HepG2 (cell line): ENCODE measurements around the gene ZNF554. TPM values are rescaled to one million over a fixed set of nuclear protein-coding genes. Genes with fewer than 3 reads are reported as not detected.

ENCODE experiments used
- ATAC-seq: fragments of 200-7000 bp; cut with Tn5 transposase; 3 replicates; pipeline ENCODE4 v1.9.1; 2020; ENCODE audit warnings: mild to moderate bottlenecking, moderate library complexity
- BruUV-seq: library from RNA; stranded (reverse); fragments of 400-500 nt; replicated peaks from 2 replicates; lab custom pipeline; 2021; lab: Mats Ljungman, UMichigan
- CTCF ChIA-PET: fragments of 300-600 bp; formaldehyde crosslinking; extraction: SDS; loops from one replicate; lab custom pipeline; 2021; ENCODE audit warnings: low total read pairs, inconsistent platforms, low intra/inter-chr PET ratio; lab: Yijun Ruan, JAX
- POLR2A ChIA-PET: fragments of 350-600 bp; sonication (Branson Sonifier 250); formaldehyde crosslinking; loops from one replicate; lab custom pipeline; 2020; ENCODE audit warnings: antibody characterized with exemption, inconsistent platforms; lab: Yijun Ruan, JAX
- DNase-seq: peaks from one replicate; pipeline ENCODE4 v3.0.0-alpha.2; 2015; ENCODE audit warnings: low spot score
- FAIRE-seq: peaks from 3 replicates; lab custom pipeline; 2011; peaks lifted over from hg19 to GRCh38; lab: Jason Lieb, UNC
- H2AFZ ChIP-seq: one replicate; pipeline ENCODE4 v1.6.1; 2011; ENCODE audit warnings: low read length, inconsistent platforms
- H3K27ac ChIP-seq: fragments of 300-600 bp; 3 replicates; pipeline ENCODE4 v1.8.0; 2011; ENCODE audit warnings: mixed run types, mild to moderate bottlenecking, mixed read lengths, low read length, inconsistent platforms; ENCODE audit not compliant: insufficient read depth; ENCODE audit errors: extremely low read length
- H3K27me3 ChIP-seq, 2 experiments: fragments of 200-600 bp in 1 of 2; 2 replicates in 1 of 2; 3 replicates in 1 of 2; pipeline versions ENCODE4 v1.6.0 to v1.8.0; 2011; ENCODE audit warnings: low read length in 2 of 2, mild to moderate bottlenecking in 2 of 2, moderate library complexity in 2 of 2, inconsistent platforms in 1 of 2; ENCODE audit not compliant: insufficient read depth in 2 of 2, control insufficient read depth in 1 of 2
- H3K36me3 ChIP-seq, 2 experiments: fragments of 200-600 bp in 1 of 2; replicated peaks in 1 of 2; 2 replicates in 1 of 2; 3 replicates in 1 of 2; pipeline versions ENCODE4 v1.5.1 to v1.8.0; 2011; ENCODE audit warnings: low read length in 2 of 2, inconsistent platforms in 1 of 2; ENCODE audit not compliant: insufficient read depth in 2 of 2, control insufficient read depth in 1 of 2
- H3K4me1 ChIP-seq: 2 replicates; pipeline ENCODE4 v1.5.1; 2012; ENCODE audit warnings: low read length, inconsistent platforms; ENCODE audit not compliant: insufficient read depth
- H3K4me2 ChIP-seq: 2 replicates; pipeline ENCODE4 v1.6.0; 2011; ENCODE audit warnings: low read depth, low read length, inconsistent platforms
- H3K4me3 ChIP-seq, 3 experiments: fragments of 200-600 bp in 1 of 3; sonication (generic), shearing (Covaris generic) in 1 of 3; replicated peaks in 1 of 3; 2 replicates each; pipeline ENCODE4 v1.5.1; 2011 to 2016; ENCODE audit warnings: low read length in 3 of 3, inconsistent platforms in 2 of 3, low read depth in 2 of 3, mild to moderate bottlenecking in 2 of 3, control low read depth in 1 of 3, mixed read lengths in 1 of 3; ENCODE audit not compliant: insufficient read depth in 1 of 3
- H3K79me2 ChIP-seq: one replicate; pipeline ENCODE4 v1.6.1; 2011; ENCODE audit warnings: low read length, inconsistent platforms; ENCODE audit not compliant: insufficient read depth
- H3K9ac ChIP-seq: 2 replicates; pipeline ENCODE4 v1.6.0; 2011; ENCODE audit warnings: mild to moderate bottlenecking, low read depth, low read length, inconsistent platforms; ENCODE audit not compliant: insufficient read depth
- H3K9me3 ChIP-seq: 2 replicates; pipeline ENCODE4 v1.5.1; 2012; ENCODE audit warnings: mild to moderate bottlenecking, low read length
- H4K20me1 ChIP-seq: 2 replicates; pipeline ENCODE4 v1.6.0; 2011; ENCODE audit warnings: inconsistent platforms, mild to moderate bottlenecking, low read length, moderate library complexity; ENCODE audit not compliant: insufficient read depth
- FIP1L1 ChIP-seq: fragments of 200-400 bp; formaldehyde crosslinking; IDR thresholded peaks from 2 replicates; pipeline ENCODE4 v1.6.1; 2018; ENCODE audit warnings: low read depth, mild to moderate bottlenecking, low read length, moderate library complexity, borderline replicate concordance; ENCODE audit not compliant: insufficient read depth
- WGBS: methylation state at CpG from one replicate; pipeline ENCODE4 v1.1.6; 2017; ENCODE audit warnings: low lambda C conversion rate; 5-methylcytosine and 5-hydroxymethylcytosine counted together
- in situ Hi-C: cut with HindIII; loops from 2 replicates; pipeline ENCODE4 v1.10.0; 2017; ENCODE audit warnings: low pct_unique_long_range_greater_than_20kb; ENCODE audit not compliant: extremely low pct_ligation_motif_present
- intact Hi-C: fragments of 100-400 bp; cut with micrococcal nuclease; formaldehyde crosslinking; loops from one replicate; pipeline ENCODE4 v1.10.0; 2022; ENCODE audit not compliant: unreplicated experiment
- polyA plus RNA-seq, 8 experiments: library from polyadenylated mRNA; depleted of rRNA in 3 of 8; stranded (reverse) in 7 of 8; unstranded in 1 of 8; fragments of >200 nt; fragmentation: Illumina TruSeq in 4 of 8; extraction: Trizol in 4 of 8; gene quantifications; 2 replicates each; pipeline versions ENCODE4 v1.2.1 to v1.2.3, GENCODE V29; 2011 to 2016; ENCODE audit warnings: low read depth in 4 of 8, missing spikeins in 1 of 8, mixed read lengths in 1 of 8; ENCODE audit not compliant: insufficient read depth in 1 of 8
- total RNA-seq, 5 experiments: library from RNA; depleted of rRNA; stranded (reverse); fragments of >200 nt; fragmentation: Illumina TruSeq; extraction: Trizol; gene quantifications; 2 replicates each; pipeline ENCODE4 v1.2.3, GENCODE V29; 2016; ENCODE audit warnings: low read depth in 1 of 5
- TF ChIP-seq, protein P1 (sequence below): IDR thresholded peaks from 2 replicates; pipeline ENCODE4 v1.6.1; 2012; ENCODE audit warnings: inconsistent platforms
- TF ChIP-seq, protein P2 (sequence below): IDR thresholded peaks from 2 replicates; pipeline ENCODE4 v1.6.1; 2018; ENCODE audit warnings: missing genetic modification reagents
- TF ChIP-seq, protein P3 (sequence below): IDR thresholded peaks from 2 replicates; pipeline ENCODE4 v1.4.0; 2020; ENCODE audit warnings: mild to moderate bottlenecking, missing genetic modification reagents

The ZNF554 gene
- total and polyA plus RNA-seq, 2 of the 13 experiments (the other 11 are each of a cell fraction or from before 2014, with no cell fraction given): 2.2 to 2.7 TPM

DNA sequence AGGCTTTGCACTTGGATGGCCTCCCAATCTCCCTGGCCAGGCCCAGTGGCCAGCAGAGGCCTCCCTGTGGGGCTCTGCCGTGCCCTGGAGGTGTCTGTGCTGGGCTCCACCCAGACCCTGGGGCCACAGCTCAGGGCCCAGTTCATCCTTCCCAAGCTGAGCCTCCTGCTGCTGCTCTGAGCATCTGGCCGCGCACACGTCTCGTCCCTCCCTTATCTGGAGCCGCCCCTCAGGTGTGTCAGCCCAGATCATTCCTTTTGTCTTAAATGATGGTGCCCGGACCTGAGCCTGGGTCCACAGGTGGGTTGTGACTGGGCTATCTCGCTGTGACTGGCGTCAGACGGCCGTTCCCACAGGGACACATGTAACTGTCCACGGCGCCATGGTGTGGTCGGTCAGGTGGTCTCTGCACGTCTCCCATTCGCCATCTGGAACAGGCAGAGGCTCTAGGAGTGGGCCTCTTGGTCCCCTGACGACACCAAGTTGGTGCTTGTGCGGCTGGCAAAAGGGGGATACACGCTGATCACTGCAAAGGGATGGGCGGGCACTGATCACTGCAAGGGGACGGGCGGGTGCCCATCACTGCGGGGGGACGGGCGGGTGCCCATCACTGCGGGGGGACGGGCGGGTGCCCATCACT, 14.3 kb upstream of the ZNF554 start:
- in situ Hi-C loops (no loop called here), intact Hi-C loops (no loop called here)
- Histone ChIP-seq H3K27me3 (no peaks in the 10 kb centered on the region), H4K20me1 (no peaks in the 10 kb centered on the region), H3K4me3 (no peak overlapping the region), H3K4me2 (no peak overlapping the region), H3K4me1 (peaks cover 1% of the 10 kb centered on the region), H3K9me3 (no peaks in the 10 kb centered on the region), H2AFZ (no peak overlapping the region), H3K9ac (no peak overlapping the region), H3K79me2 (no peaks in the 10 kb centered on the region), H3K27ac (no peak overlapping the region), H3K36me3 (peaks cover 26 to 70% of the 10 kb centered on the region in 2 experiments; a peak in 4 of 5 replicates)
- TF ChIP-seq, protein P1, sequence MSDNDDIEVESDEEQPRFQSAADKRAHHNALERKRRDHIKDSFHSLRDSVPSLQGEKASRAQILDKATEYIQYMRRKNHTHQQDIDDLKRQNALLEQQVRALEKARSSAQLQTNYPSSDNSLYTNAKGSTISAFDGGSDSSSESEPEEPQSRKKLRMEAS: no peak
- TF ChIP-seq FIP1L1: no peak
- TF ChIP-seq, protein P2, sequence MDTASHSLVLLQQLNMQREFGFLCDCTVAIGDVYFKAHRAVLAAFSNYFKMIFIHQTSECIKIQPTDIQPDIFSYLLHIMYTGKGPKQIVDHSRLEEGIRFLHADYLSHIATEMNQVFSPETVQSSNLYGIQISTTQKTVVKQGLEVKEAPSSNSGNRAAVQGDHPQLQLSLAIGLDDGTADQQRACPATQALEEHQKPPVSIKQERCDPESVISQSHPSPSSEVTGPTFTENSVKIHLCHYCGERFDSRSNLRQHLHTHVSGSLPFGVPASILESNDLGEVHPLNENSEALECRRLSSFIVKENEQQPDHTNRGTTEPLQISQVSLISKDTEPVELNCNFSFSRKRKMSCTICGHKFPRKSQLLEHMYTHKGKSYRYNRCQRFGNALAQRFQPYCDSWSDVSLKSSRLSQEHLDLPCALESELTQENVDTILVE: no peak
- TF ChIP-seq, protein P3, sequence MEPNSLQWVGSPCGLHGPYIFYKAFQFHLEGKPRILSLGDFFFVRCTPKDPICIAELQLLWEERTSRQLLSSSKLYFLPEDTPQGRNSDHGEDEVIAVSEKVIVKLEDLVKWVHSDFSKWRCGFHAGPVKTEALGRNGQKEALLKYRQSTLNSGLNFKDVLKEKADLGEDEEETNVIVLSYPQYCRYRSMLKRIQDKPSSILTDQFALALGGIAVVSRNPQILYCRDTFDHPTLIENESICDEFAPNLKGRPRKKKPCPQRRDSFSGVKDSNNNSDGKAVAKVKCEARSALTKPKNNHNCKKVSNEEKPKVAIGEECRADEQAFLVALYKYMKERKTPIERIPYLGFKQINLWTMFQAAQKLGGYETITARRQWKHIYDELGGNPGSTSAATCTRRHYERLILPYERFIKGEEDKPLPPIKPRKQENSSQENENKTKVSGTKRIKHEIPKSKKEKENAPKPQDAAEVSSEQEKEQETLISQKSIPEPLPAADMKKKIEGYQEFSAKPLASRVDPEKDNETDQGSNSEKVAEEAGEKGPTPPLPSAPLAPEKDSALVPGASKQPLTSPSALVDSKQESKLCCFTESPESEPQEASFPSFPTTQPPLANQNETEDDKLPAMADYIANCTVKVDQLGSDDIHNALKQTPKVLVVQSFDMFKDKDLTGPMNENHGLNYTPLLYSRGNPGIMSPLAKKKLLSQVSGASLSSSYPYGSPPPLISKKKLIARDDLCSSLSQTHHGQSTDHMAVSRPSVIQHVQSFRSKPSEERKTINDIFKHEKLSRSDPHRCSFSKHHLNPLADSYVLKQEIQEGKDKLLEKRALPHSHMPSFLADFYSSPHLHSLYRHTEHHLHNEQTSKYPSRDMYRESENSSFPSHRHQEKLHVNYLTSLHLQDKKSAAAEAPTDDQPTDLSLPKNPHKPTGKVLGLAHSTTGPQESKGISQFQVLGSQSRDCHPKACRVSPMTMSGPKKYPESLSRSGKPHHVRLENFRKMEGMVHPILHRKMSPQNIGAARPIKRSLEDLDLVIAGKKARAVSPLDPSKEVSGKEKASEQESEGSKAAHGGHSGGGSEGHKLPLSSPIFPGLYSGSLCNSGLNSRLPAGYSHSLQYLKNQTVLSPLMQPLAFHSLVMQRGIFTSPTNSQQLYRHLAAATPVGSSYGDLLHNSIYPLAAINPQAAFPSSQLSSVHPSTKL (CRISPR knock-in tag): no peak
- no TSS peak for BruUV-seq
- 99% methylated on average over 22 of the region's 28 CpGs for WGBS
- no peak for DNase-seq
- ChIA-PET POLR2A (no interaction called here), CTCF (no interaction called here)
- no peak for FAIRE-seq
- no peak for ATAC-seq
